ENCODE results near the gene CRYGA.
A peak's percentile ranks its signal among the peaks of the same experiment; 100 is the strongest.
"Not testable (repeated sequence)": the region's sequence is repeated elsewhere in the genome, so short reads cannot be mapped to it uniquely, and the experiment has no call there.

The CRYGA gene

DNA sequence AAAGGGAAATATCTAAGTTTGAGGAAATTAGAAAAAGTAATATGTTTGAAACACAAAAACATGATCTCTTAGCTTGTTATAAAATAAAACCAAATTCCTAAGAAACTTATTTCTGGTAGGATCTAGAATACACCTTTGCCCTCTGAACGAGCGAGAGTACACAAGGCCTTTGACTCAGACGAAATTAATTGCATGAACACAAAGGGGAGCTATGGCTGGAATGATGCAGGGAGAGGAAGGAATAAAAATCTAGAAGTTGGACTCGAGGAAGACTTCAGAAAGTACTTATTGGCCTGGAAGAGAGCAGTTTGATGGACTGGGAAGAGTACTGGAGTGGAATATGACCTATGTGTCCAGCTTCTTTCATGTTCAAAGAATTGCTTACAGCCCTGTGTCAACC lies 38.1 kb downstream of the CRYGA start:
- FAIRE-seq = no peak

DNA sequence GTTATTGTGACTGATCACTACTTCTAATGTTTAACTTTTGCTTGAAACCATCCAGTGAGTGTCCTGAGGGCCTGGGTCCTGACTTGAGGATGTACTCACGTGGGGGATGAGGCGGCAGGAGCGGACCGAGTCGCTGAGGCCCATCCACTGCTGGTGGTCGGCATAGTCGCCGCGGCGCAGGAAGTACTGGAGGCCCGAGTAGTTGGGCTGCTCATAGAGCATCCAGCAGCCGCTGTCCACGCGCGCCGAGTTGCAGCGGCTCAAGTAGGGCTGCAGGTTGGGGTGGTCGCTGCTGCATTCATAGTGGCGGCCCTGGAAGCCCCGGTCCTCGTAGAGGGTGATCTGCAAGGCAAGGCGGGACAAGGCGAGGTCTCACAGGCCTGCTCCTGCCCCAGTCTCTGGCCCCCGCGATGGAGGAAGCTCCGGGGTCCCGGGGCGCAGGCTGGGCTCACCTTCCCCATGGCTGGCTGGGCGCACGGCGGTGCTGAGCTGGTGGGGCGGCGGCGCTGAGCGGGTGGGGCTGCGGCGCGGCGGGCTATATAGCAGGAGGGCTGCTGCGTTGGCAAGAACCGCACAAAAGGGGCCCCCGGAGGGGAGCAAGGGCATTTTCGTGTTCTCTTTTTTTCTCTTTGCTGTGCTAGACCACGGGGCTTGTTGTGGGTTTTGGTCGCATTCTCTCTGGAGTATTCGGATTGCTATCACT lies 39.2 kb downstream of the CRYGA start, which contains the start of gene CRYGD:
TSS of gene CRYGD (minus strand) at position 512 of the 703 bp plus-strand sequence. CDS start at position 461, 51 bp downstream.
- not testable (repeated sequence) for FAIRE-seq

DNA sequence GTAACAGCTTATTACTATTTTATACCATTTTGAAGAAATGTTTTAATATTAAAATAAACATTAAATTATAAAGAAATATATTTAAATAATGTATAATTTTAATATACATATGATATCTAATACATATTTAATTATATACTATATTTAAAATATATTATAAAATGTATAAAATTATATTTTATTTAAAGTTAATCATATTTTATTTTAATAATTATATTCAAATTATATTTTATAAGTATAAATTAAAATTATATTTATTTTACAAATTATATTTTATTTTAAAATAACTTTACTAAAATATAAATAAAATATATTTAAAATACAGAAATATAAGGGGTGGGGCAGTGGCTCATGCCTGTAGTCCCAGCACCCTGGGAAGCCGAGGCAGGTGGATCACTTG lies 41.1 kb downstream of the CRYGA start:
- peak; percentile 96 for FAIRE-seq

DNA sequence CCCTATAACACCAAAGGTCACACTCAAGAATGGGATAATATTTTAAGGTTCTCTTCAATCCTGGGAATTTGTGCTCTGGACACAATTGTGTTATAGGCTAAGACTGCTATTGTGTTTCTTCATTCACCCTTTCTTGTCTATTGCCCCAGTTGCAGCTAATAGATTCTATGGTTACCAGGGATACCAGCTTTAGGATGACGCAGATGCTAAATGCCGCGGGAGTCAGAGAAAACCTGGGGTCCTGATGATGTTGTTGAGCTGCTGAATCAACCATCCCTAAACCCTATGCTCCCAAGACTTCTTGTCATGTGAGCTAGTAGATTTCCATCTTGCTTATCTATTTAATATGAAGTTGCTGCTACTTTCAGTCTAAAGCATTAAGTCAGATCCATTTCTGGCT lies 44.5 kb downstream of the CRYGA start:
- FAIRE-seq = no peak

DNA sequence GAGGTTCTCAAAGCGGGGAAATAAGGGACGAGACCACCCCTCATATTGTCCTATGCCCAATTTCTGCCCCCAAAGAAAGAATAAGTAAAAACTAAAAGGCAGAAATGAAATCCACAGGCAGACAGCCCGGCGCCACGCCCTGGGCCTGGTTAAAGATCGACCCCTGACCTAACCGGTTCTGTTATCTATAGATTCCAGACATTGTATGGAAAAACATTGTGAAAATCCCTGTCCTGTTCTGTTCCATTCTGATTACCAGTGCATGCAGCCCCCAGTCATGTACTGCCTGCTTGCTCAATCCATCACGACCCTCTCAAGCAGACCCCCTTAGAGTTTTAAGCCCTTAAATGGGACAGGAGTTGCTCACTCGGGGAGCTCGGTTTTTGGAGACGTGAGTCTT lies 46.0 kb downstream of the CRYGA start:
- FAIRE-seq = not testable (repeated sequence)

DNA sequence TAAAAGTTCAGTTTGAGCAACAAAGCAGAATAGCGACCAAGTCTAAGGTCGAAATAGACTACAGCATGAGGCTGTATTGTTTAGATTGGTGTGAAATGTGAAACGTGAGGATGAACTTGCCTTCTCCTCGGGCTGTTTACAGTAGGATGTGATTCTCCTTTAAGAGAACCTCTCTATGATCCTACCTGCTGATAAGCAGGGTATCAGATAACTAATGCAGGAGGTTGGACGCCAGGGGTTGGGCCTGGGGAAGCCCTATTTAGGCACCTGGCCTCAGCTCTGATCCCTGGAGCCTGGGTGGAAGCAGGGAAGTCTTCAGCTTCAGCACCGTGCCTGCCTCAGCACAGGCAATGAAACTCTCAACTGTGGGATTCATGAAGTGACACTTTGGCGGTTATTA lies 50.4 kb downstream of the CRYGA start:
- no peak for FAIRE-seq

DNA sequence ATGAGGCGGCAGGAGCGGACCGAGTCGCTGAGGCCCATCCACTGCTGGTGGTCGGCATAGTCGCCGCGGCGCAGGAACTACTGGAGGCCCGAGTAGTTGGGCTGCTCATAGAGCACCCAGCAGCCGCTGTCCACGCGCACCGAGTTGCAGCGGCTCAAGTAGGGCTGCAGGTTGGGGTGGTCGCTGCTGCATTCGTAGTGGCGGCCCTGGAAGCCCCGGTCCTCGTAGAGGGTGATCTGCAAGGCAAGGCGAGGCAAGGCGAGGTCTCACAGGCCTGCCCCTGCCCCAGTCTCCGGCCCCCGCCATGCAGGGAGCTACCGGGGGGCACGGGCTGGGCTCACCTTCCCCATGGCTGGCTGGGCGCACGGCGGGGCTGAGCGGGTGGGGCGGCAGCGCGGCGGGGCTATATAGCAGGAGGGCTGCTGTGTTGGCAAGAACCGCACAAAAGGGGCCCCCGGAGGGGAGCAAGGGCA lies 51.1 kb downstream of the CRYGA start:
- FAIRE-seq = not testable (repeated sequence)
